Activated CD8-positive, alpha-beta memory T cell treated with anti-CD3 and anti-CD28 coated beads for 1 hour (primary cell): ENCODE measurements around the gene BIRC5.
"Not testable (repeated sequence)": the region's sequence is repeated elsewhere in the genome, so short reads cannot be mapped to it uniquely, and the experiment has no call there.

Source experiments
- DNase-seq, 2 donors: peaks; one replicate each; pipeline ENCODE4 v3.0.0-alpha.2; 2020; ENCODE audit warnings: low read depth in 1 of 2; ENCODE audit errors: extremely low read depth in 1 of 2

BIRC5 gene

DNA sequence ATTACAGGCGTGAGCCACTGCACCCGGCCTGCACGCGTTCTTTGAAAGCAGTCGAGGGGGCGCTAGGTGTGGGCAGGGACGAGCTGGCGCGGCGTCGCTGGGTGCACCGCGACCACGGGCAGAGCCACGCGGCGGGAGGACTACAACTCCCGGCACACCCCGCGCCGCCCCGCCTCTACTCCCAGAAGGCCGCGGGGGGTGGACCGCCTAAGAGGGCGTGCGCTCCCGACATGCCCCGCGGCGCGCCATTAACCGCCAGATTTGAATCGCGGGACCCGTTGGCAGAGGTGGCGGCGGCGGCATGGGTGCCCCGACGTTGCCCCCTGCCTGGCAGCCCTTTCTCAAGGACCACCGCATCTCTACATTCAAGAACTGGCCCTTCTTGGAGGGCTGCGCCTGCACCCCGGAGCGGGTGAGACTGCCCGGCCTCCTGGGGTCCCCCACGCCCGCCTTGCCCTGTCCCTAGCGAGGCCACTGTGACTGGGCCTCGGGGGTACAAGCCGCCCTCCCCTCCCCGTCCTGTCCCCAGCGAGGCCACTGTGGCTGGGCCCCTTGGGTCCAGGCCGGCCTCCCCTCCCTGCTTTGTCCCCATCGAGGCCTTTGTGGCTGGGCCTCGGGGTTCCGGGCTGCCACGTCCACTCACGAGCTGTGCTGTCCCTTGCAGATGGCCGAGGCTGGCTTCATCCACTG is at the start of gene BIRC5:
Gene BIRC5 (plus strand): TSS at position 238 of the 690 bp plus-strand sequence. CDS start 64 bp downstream, at position 302.
- DNase-seq: peak; percentile 71 to 91

DNA sequence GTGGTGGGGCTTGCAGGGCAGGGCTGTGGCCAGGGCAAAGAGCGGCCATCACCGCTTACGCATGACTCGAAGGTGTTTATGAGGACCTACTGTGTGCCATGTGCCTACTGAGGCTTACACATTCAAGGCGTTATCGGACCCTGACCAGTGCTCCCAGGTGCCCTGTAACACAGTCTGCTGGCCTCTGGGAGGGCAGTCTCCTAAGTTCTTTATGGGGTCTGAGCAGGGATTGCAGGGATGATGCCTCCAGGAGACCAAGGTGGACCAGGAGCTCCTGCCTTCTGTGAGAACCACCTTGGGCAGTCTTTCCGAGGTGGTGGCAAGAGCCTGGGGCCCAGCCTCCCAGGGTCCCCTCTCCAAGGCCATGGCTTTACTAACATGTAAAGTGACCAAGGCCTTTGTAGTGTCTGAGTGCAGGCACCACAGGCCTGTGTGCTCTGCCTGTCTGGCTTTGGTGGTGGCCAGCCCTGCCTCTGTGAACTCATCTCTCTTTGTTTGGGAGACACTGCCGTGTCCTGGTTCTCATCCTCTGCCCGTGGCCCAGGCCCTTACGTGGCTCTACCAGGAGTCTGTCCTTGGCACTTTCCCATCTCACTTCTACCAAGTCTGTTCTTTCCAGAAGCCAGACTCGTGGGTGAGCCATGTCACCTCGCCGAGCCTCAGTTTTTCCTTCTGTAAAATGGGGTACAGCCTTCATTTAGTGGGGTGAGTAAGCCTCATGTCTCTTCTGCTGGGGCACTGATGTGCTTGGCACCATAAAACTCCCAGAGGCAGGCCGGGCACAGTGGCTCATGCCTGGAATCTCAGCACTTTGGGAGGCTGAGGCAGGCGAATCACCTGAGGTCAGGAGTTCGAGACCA is 49.1 kb upstream of the BIRC5 start:
- DNase-seq: no peak

DNA sequence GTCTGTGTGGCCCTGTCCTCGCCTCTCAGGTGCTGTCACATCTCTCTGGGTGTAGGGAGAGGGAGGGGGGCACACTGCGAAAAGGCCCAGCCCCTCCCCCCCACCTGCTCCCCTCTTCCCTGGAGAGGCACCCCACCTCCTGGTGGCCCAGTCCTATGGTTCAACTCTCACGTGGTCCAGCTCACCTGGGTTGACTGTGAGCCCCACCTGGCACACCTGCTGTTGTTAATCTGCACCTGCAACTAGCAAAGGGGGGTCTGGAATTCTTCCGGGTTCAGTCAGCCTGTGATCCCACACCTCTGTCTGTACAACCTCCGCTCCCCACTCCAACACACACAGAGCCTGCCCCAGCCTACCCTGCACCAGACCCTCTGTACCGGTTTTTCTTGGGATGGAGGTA is 47.6 kb upstream of the BIRC5 start:
- no peak for DNase-seq

DNA sequence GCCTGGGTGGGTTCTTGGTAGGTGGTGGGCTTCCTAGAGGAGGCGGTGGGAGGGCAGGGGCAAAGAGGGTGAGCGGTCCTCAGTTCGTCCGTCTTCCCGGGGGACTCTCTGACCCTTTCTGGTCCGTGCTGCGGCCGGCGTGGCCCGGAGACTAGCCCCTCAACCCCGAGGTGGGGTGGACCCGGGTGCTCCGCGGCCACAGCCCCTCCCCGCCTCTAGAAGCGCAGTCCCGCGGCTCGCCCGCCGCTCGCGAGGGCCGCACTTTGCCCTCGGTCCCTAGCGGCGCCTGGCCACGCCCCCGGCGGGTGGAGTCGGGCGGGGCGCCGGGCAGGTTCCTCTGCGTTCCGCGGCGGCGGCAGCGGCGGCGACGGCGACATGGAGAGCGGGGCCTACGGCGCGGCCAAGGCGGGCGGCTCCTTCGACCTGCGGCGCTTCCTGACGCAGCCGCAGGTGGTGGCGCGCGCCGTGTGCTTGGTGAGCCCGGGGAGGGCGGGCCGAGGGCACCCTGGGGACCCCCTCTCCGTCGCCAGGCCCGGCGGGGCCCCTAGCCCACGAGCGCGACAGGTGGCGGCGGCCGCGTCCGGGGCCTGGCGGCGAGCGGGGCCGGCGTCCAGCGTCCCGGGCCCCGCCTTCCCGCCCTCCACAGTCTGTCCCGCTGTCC is 45.7 kb upstream of the BIRC5 start, which contains the start of gene SYNGR2:
Gene SYNGR2 (plus strand): TSS at position 340 of the 661 bp plus-strand sequence. CDS start 36 bp downstream, at position 376.
- peak; percentile 44 to 82 for DNase-seq

DNA sequence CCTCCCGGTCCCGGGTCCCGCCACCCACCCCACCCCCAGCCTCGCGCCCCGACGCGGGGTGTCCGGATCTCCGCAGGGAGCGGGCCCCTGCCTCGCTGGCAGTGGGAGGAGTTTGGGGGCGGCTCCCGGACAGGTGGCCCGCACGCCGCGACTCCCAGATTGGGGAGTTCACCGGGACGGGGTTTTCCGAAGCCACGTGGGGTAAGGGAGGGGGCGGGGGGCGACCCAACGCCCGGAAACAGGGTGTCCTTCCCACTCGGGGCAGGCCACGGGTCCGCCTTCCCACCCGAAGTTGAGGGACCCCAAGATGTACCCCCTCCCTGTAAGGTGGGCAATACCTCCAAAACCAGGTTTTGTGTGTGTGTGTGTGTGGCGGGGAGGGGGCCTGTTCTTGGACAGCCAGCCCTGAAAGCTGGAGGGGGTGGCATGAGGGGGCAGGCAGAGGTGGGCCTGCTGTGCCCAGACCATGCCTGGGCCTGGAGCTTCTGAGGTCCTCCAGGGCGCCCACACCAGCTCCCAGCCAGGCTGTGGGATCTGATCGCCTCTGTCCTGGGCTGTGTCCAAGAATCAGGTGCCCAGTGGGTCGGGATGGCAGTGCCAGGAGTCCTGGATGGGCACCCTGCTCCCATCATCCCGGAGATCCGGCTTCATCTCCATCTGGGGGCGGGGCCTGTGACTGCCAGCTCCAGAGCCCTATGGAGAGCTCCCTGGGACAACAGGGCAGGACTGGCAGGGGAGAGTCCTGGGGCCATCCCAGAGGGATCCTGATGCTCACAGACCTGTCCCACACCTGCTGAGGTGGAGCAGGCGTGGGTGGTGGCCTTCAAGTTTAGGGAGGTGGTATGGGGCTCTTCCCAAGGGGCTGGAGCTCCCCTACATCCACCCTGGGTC is 44.9 kb upstream of the BIRC5 start:
- peak in 1 of 2 donors; percentile 27 for DNase-seq

DNA sequence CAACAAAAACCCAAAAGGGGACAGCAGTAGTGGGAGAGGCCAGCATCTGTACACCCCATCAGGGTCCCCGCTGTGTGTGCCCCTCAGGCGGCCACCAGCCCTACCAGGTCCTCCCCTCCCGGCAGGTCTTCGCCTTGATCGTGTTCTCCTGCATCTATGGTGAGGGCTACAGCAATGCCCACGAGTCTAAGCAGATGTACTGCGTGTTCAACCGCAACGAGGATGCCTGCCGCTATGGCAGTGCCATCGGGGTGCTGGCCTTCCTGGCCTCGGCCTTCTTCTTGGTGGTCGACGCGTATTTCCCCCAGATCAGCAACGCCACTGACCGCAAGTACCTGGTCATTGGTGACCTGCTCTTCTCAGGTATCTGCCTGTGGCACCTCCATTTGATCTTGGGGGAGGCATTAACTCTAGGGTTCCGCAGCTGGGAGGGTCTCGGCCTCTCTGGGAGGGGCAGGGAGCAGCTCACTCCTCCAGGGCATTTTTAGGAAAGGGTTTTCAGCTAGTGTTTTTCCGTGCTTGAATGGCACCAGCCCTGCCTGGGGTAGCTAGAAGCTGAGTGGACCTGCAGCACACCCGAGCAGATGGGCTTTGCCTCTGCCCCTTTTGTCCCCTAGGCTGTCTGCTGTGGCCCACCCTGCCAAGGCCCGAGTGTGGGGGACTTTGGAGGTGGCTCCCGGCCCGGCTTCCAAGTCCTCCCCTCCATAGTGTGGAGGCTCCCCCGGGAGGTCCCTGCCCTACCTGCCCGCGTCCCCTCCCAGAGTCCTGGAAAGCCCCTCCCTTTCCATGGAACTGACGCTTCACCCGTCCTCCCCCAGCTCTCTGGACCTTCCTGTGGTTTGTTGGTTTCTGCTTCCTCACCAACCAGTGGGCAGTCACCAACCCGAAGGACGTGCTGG is 43.1 kb upstream of the BIRC5 start:
- DNase-seq: no peak

DNA sequence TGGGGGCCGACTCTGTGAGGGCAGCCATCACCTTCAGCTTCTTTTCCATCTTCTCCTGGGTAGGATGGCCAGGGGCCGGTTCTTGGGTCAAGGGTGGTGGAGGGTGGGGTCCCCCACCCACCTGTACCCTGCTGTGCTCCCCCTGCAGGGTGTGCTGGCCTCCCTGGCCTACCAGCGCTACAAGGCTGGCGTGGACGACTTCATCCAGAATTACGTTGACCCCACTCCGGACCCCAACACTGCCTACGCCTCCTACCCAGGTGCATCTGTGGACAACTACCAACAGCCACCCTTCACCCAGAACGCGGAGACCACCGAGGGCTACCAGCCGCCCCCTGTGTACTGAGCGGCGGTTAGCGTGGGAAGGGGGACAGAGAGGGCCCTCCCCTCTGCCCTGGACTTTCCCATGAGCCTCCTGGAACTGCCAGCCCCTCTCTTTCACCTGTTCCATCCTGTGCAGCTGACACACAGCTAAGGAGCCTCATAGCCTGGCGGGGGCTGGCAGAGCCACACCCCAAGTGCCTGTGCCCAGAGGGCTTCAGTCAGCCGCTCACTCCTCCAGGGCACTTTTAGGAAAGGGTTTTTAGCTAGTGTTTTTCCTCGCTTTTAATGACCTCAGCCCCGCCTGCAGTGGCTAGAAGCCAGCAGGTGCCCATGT is 42.3 kb upstream of the BIRC5 start:
- not testable (repeated sequence) for DNase-seq

DNA sequence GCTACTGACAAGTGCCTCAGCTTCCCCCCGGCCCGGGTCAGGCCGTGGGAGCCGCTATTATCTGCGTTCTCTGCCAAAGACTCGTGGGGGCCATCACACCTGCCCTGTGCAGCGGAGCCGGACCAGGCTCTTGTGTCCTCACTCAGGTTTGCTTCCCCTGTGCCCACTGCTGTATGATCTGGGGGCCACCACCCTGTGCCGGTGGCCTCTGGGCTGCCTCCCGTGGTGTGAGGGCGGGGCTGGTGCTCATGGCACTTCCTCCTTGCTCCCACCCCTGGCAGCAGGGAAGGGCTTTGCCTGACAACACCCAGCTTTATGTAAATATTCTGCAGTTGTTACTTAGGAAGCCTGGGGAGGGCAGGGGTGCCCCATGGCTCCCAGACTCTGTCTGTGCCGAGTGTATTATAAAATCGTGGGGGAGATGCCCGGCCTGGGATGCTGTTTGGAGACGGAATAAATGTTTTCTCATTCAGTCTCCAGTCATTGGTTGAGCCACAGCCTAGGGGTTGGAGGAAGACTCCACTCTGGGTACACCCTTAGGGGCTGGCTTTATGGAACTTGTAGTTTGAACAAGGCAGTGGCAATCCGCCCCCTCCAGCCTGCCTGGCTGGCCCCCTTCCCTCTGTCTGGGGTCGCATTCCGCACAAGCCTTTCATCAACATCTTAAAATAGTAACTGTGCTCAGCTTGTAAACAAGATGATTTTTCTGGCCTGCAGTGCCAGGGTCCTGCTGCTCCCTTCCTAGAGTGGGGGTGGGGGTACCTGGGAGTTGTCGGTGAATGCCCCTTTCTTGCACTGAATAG is 41.6 kb upstream of the BIRC5 start:
- no peak for DNase-seq

DNA sequence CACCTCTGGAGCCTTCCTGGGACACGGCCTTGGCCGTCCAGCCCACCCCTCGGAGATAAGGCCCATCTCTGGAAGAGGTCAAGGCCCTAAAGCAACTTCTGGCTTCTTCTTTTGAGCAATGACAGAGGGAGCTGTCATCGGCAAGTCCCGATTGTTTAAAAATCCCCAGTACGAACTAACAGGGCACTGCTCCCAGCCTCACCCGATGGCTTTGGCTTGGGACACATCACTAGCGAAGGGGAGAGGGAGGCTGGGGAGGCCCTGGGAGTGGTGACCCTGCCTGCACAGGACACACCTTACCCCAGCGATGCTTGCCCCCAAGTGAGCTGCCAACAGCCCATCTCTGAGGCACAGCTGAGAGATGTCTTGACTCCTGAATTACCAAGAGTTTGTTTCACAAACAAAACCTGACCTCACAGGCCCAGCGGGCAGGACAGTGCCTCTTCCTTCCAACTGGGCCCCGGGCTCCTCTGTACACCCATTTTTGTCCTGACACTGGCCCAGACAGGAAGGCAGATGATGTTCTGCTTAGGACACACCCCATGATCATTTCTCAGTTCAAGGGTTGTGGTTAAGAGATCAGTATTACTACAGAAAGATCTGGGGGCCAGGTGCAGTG is 40.8 kb upstream of the BIRC5 start:
- DNase-seq: no peak

DNA sequence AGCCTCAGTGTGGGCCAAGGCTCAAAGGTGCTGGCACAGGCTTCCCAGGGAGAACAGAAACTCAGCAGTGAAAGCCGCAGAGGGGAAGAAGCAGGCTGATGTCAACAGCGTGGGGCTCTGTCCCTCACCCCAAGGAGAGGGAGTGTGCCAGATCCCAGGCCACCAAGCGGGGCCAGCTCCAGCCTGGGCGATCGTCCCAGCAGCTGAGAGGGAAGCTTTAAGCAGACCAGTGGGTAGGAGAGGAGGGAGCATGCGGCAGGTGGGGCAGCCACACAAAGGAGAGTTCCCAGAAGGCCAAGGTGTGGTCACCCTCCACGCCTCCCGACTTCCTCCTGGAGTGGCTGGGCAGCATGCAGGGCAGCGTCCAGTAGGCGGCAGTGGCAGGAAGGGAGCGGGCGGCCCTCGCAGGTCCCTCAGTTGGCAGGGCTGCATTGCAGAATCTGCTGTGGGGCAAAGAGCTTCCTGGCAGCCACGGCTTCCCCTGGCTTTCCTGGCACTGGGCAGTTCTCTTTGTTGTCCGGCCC is 39.6 kb upstream of the BIRC5 start:
- DNase-seq: no peak

DNA sequence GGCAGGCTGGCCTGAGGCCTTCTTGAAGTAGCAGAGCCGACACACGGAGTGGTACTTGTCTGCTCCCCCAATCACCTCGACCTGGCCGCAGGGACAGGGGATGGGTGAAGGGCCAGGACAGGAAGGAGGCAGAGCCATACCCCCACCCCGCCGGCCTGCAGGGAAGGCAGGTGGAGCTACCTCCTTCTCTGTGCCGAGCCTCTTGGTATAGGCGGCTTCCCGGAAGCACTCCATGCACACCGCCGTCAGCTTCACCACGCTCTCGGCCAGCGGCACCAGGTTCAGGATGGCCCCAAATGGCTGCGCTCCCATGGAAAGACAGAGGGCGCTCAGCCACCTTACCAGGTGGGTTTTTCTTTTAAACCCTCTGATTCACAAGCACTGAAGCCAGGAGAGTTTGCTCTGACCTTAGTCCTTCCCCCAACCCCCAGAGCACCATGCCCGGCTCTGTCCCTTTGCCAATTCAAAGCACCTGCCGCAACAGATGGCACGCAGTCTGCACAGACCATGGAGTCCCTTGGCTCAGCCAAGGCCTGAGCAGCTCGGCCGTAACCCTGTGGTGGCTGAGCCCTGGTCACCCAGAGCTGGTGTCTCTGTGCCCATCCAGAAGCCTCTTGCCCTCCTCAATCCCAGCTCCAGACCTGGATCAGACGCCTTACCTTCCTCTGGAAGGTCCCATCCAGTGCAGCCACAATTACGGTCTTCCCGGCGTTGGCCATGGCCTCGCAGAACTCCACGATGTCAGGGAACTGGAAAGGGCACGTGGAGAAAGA is 39.0 kb upstream of the BIRC5 start:
- DNase-seq: no peak

DNA sequence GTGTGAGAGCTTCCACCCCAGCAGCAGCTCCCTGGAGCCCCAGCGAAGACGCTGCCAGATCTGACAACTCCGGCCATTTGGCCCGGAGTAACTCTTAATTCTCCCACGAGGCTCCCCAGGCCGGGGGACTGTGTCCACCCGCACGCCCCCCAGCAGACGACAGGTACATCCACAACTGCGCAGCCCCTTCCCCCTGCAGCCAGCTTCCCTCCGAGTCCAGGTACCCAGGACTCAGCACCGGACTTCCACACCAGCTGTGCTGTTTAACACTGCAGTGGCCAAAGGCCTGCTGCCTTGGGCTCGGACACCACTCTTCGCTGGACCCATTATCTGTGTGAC is 38.4 kb upstream of the BIRC5 start:
- no peak for DNase-seq

DNA sequence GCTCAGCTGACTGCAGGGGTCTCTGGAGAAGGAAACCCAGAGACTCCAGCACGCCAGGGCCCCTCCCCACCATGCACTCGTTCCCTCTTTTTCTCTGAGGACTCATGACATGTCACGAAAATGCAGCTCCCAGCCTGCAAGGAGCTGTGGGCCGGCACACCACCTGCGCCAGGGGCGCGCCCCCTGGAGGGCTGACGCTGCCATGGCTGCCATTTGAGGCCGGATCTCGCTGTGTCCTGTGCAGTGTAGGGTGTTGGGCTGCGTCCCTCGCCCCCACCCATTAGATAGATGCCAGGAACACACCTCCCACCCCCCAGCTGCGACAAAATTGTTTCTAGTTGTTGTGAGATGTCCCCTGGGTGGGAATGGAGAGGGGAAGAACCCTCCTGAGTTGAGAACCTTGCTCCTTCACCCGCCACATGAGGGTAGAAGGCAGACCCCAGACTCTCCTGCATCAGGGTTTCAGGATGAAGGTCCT is 37.5 kb upstream of the BIRC5 start:
- DNase-seq: peak; percentile 17 to 60

DNA sequence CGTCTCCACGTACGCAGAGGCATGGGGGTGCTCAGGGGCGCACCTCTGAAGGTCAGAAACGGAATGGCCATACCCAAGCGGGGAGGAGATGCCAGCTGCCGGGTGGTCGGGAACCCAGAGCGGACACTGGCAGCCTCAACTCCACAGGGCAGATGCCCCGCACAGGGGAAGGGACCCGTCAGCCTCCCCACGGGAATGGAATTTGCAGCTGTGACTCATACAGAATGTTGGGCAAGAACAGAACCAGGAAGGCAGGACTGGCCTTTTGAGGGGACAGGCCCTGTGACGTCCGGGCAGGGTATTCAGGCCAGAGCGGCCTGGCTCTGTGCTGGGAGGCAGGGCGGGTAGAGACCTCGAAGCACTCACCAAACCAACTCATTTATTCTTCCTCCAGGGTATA is 34.7 kb upstream of the BIRC5 start:
- DNase-seq: no peak

DNA sequence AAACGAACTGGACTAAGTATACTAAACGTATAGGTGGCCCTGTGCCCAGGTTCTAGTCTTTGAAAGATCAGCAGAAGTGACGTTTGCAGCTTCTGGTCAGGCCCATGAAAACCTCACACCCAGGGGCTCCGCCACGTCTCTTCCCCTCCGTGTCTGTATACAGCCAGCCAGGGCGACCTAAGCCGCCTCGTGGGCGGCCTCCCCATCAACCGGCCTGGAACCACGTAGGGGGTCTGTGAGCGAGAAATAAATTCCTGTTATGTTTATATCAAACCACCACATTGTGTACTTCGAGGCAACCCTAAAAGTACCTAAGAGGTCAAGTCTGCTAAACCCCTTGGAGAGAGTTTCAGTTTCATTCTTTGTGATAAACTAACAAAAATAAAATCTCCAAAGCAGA is 34.0 kb upstream of the BIRC5 start:
- no peak for DNase-seq

DNA sequence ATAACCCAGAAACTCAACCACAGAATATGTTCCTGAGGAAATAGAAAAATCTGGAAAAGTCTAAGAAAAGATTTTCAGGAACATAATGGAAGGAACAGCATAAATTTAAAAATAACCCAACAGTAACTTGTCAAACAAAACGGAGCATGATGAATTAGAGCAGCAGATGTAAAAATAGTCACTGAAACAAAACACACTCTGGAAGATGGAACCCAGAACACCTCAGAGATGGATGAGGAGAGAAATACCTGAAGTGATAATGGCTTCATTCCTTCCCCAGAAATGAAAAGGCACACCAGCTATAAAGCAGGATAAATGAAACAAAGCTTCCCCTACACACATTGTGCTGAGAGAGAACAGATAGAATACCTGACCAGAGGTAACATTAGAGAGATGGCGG is 33.5 kb upstream of the BIRC5 start:
- no peak for DNase-seq

DNA sequence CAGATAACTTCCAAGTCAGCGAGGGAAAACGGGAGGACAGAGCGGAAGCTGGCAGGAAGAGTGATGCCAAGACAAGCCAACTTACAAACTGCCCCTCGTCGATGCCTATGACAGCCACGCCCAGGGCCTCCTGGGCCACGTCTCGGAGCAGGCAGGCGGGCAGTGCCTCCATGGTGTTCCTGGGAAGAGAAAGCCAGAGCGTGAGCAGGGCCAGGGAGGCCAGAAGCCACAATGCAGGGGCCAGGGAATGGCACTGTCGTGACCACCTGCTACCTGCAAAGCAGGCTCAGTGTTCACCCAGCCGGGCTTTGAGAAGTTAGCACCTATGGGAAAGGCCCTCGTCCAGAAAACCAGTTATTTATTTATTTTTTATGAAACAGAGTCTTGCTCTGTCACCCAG is 31.5 kb upstream of the BIRC5 start:
- no peak for DNase-seq
